ENCODE measurements around the gene SIK2. TPM values are rescaled to one million over a fixed set of nuclear protein-coding genes. Genes with fewer than 3 reads are reported as not detected.

The SIK2 gene
- total RNA-seq, 1 donor from 2014 or later, result 16.3 TPM

- Histone ChIP-seq H3K9me3 (ENCODE audit: low read depth) (no peaks in the 10 kb centered on the region), H3K79me2 (ENCODE audit: low read depth) (no peaks in the 10 kb centered on the region), H3K4me3 (no peak overlapping the region), H3K36me3 (peaks cover 28% of the 10 kb centered on the region), H2AFZ (replicated peaks) (no peak overlapping the region), H3K4me1 (peaks cover 8% of the 10 kb centered on the region), H4K20me1 (ENCODE audit: low read depth) (peaks cover 18% of the 10 kb centered on the region), H3K4me2 (no peak overlapping the region), H3K27me3 (no peaks in the 10 kb centered on the region), H3K27ac (no peak overlapping the region), H3K9ac (no peak overlapping the region), H3F3A (ENCODE audit: low read depth) (peaks cover 17% of the 10 kb centered on the region)
- Mint-ChIP-seq H3K27ac (no peak overlapping the region), H3K9me3 (no peaks in the 10 kb centered on the region), H3K4me1 (peaks cover 21% of the 10 kb centered on the region), H3K4me3 (no peak overlapping the region), H3K27me3 (ENCODE audit: insufficient read depth, low read depth) (peaks cover 1% of the 10 kb centered on the region), H3K36me3 (peaks cover 39% of the 10 kb centered on the region)
- no peak for TF ChIP-seq EZH2phosphoT487 (IDR thresholded peaks at IDR 0.05)
- no peak for TF ChIP-seq EZH2 (IDR thresholded peaks at IDR 0.05)
- no peak for TF ChIP-seq CTCF (IDR thresholded peaks at IDR 0.05)
- no peak for DNase-seq (ENCODE audit: low spot score)
Observed at GRCh38 chr11:111741751-111742150, 139.5 kb downstream of the SIK2 start.

GRCh38 chr11:111743700-111744099 lies 141.5 kb downstream of the SIK2 start:
- Histone ChIP-seq H2AFZ (replicated peaks) (no peak overlapping the region), H3K4me3 (no peak overlapping the region), H4K20me1 (ENCODE audit: low read depth) (peaks cover 6% of the 10 kb centered on the region), H3K9me3 (ENCODE audit: low read depth) (no peaks in the 10 kb centered on the region), H3K36me3 (peaks cover 37% of the 10 kb centered on the region), H3K4me1 (peaks cover 8% of the 10 kb centered on the region), H3K4me2 (no peak overlapping the region), H3K27me3 (no peaks in the 10 kb centered on the region), H3K79me2 (ENCODE audit: low read depth) (no peaks in the 10 kb centered on the region), H3K9ac (no peak overlapping the region), H3K27ac (no peak overlapping the region), H3F3A (ENCODE audit: low read depth) (peaks cover 12% of the 10 kb centered on the region)
- Mint-ChIP-seq H3K9me3 (no peaks in the 10 kb centered on the region), H3K4me1 (peaks cover 9% of the 10 kb centered on the region), H3K27ac (no peak overlapping the region), H3K36me3 (peaks cover 46% of the 10 kb centered on the region), H3K4me3 (no peak overlapping the region), H3K27me3 (ENCODE audit: insufficient read depth, low read depth) (no peaks in the 10 kb centered on the region)
- TF ChIP-seq EZH2 (IDR thresholded peaks at IDR 0.05), result no peak
- no peak for TF ChIP-seq EZH2phosphoT487 (IDR thresholded peaks at IDR 0.05)
- TF ChIP-seq CTCF (IDR thresholded peaks at IDR 0.05), result no peak
- DNase-seq (ENCODE audit: low spot score), result no peak

GRCh38 chr11:111745719-111746504 lies 143.7 kb downstream of the SIK2 start:
- TF ChIP-seq EZH2 (IDR thresholded peaks at IDR 0.05) (no peak), CTCF (IDR thresholded peaks at IDR 0.05) (no peak), EZH2phosphoT487 (IDR thresholded peaks at IDR 0.05) (no peak)
- Histone ChIP-seq H3K4me1 (no peaks in the 10 kb centered on the region), H3F3A (ENCODE audit: low read depth) (no peaks in the 10 kb centered on the region), H3K4me3 (no peak overlapping the region), H3K27me3 (no peaks in the 10 kb centered on the region), H3K9ac (no peak overlapping the region), H3K4me2 (no peak overlapping the region), H3K27ac (no peak overlapping the region), H3K9me3 (ENCODE audit: low read depth) (no peaks in the 10 kb centered on the region), H3K79me2 (ENCODE audit: low read depth) (no peaks in the 10 kb centered on the region), H4K20me1 (ENCODE audit: low read depth) (no peaks in the 10 kb centered on the region), H2AFZ (replicated peaks) (no peak overlapping the region), H3K36me3 (peaks cover 32% of the 10 kb centered on the region)
- no peaks in the 10 kb centered on the region for H3K9me3 Mint-ChIP-seq
- H3K36me3 Mint-ChIP-seq, result peaks cover 43% of the 10 kb centered on the region
- H3K27ac Mint-ChIP-seq, result no peak overlapping the region
- no peak overlapping the region for H3K4me3 Mint-ChIP-seq
- H3K4me1 Mint-ChIP-seq, result no peaks in the 10 kb centered on the region
- no peaks in the 10 kb centered on the region for H3K27me3 Mint-ChIP-seq (ENCODE audit: insufficient read depth, low read depth)
- no peak for DNase-seq (ENCODE audit: low spot score)
